Measurements from ENCODE around the gene PSMB3.
A peak's percentile ranks its signal among the peaks of the same experiment; 100 is the strongest.

The PSMB3 gene

GRCh38 chr17:38731526-38732294 is 20.8 kb upstream of the PSMB3 start:
- TF ChIP-seq CTCF (IDR thresholded peaks at IDR 0.05; ENCODE audit: insufficient read depth, low read depth, low read length, missing control alignments): no peak
- no peak for DNase-seq (ENCODE audit: low read depth)
- H3K4me3 ChIP-seq (ENCODE audit: low read depth, low read length): peak overlapping the region; percentile 71; the same call in 1 of the 2 replicates

GRCh38 chr17:38732376-38733281 is 19.9 kb upstream of the PSMB3 start:
- H3K4me3 ChIP-seq (ENCODE audit: low read depth, low read length): no peak overlapping the region
- DNase-seq (ENCODE audit: low read depth): no peak
- TF ChIP-seq CTCF (IDR thresholded peaks at IDR 0.05; ENCODE audit: insufficient read depth, low read depth, low read length, missing control alignments): no peak

GRCh38 chr17:38733282-38733981 is 19.1 kb upstream of the PSMB3 start:
- no peak for DNase-seq (ENCODE audit: low read depth)
- no peak overlapping the region for H3K4me3 ChIP-seq (ENCODE audit: low read depth, low read length)
- TF ChIP-seq CTCF (IDR thresholded peaks at IDR 0.05; ENCODE audit: insufficient read depth, low read depth, low read length, missing control alignments): no peak

- peak; percentile 40 for TF ChIP-seq CTCF (IDR thresholded peaks at IDR 0.05; ENCODE audit: insufficient read depth, low read depth, low read length, missing control alignments)
- H3K4me3 ChIP-seq (ENCODE audit: low read depth, low read length): no peak overlapping the region
- DNase-seq (ENCODE audit: low read depth): peak; percentile 57
Measured at GRCh38 chr17:38733982-38734973, 18.3 kb upstream of the PSMB3 start.

- no peak overlapping the region for H3K4me3 ChIP-seq (ENCODE audit: low read depth, low read length)
- DNase-seq (ENCODE audit: low read depth): peak; percentile 61
- peak; percentile 90 for TF ChIP-seq CTCF (IDR thresholded peaks at IDR 0.05; ENCODE audit: insufficient read depth, low read depth, low read length, missing control alignments)
Measured at GRCh38 chr17:38735161-38735997, 17.2 kb upstream of the PSMB3 start.
